Stimulated activated CD4-positive, alpha-beta T cell treated with anti-CD3 and anti-CD28 coated beads, Interleukin-2, amount 100 ng/mL, for 48 hours (primary cell): Measurements from ENCODE around the gene SPP1.

Experiments used
- DNase-seq, 2 donors: peaks; one replicate each; pipeline ENCODE4 v3.0.0-alpha.2; 2020

The SPP1 gene

GRCh38 chr4:88027611-88028608 lies 52.4 kb downstream of the SPP1 start:
- no peak for DNase-seq

- no peak for DNase-seq
These were observed 53.4 kb downstream of the SPP1 start for GRCh38 chr4:88028946-88029345.

GRCh38 chr4:88029556-88029955 lies 54.0 kb downstream of the SPP1 start:
- DNase-seq: no peak

GRCh38 chr4:88030565-88031310 lies 55.2 kb downstream of the SPP1 start:
- DNase-seq: no peak
